WTC11 (cell line): ENCODE measurements around the gene NCF4. TPM values are rescaled to one million over a fixed set of nuclear protein-coding genes. Genes with fewer than 3 reads are reported as not detected.
A peak's percentile ranks its signal among the peaks of the same experiment; 100 is the strongest.

Source experiments
- ATAC-seq: fragments of 200-7000 bp; cut with Tn5 transposase; 2 replicates; pipeline ENCODE4 v1.10.0; 2021; ENCODE audit warnings: mild to moderate bottlenecking, moderate library complexity
- CTCF ChIA-PET: fragments of 300-600 bp; sonication (Branson Sonifier 250); formaldehyde crosslinking; loops from one replicate; lab custom pipeline; 2021; ENCODE audit warnings: antibody characterized with exemption; lab: Charles Lee
- POLR2A ChIA-PET: fragments of 350-600 bp; sonication (Branson Sonifier 250); formaldehyde crosslinking; loops from one replicate; lab custom pipeline; 2021; ENCODE audit warnings: antibody characterized with exemption; lab: Charles Lee
- DNase-seq: peaks from one replicate; pipeline ENCODE4 v3.0.0; 2021; ENCODE audit warnings: low spot score
- H3K27ac Mint-ChIP-seq: 2 replicates; pipeline ENCODE4 v1.8.0; 2021; ENCODE audit warnings: mixed read lengths
- H3K27me3 Mint-ChIP-seq: 2 replicates; pipeline ENCODE4 v1.8.0; 2021; ENCODE audit warnings: low read depth, mild to moderate bottlenecking, moderate library complexity, mixed read lengths
- H3K36me3 Mint-ChIP-seq: 2 replicates; pipeline ENCODE4 v1.8.0; 2021; ENCODE audit warnings: mixed read lengths
- H3K4me1 Mint-ChIP-seq: 2 replicates; pipeline ENCODE4 v1.8.0; 2022; ENCODE audit warnings: mixed read lengths
- H3K4me3 Mint-ChIP-seq: 2 replicates; pipeline ENCODE4 v1.8.0; 2021; ENCODE audit warnings: mild to moderate bottlenecking, moderate library complexity, mixed read lengths
- H3K9me3 Mint-ChIP-seq: 2 replicates; pipeline ENCODE4 v1.8.0; 2021; ENCODE audit warnings: mixed read lengths
- ARID4B ChIP-seq: sonication (generic); formaldehyde crosslinking; IDR thresholded peaks from 2 replicates; pipeline ENCODE4 v1.8.0; 2023; ENCODE audit warnings: missing genetic modification reagents, mild to moderate bottlenecking, borderline replicate concordance
- ATF2 ChIP-seq: sonication (generic); formaldehyde crosslinking; IDR thresholded peaks from 2 replicates; pipeline ENCODE4 v1.8.1; 2022; ENCODE audit warnings: low read depth, missing genetic modification reagents, borderline replicate concordance
- ATF3 ChIP-seq: sonication (generic); formaldehyde crosslinking; conservative IDR thresholded peaks from 2 replicates; pipeline ENCODE4 v1.8.1; 2022; ENCODE audit warnings: mild to moderate bottlenecking, missing genetic modification reagents
- CBFB ChIP-seq: sonication (generic); formaldehyde crosslinking; IDR thresholded peaks from 2 replicates; pipeline ENCODE4 v1.8.1; 2022; ENCODE audit warnings: mild to moderate bottlenecking, low read depth, missing genetic modification reagents
- CDX4 ChIP-seq: fragments of 250-450 bp; sonication (Bioruptor Pico); IDR thresholded peaks from 2 replicates; pipeline ENCODE4 v1.9.0; 2021; ENCODE audit warnings: moderate library complexity, mild to moderate bottlenecking, inconsistent platforms, borderline replicate concordance
- ETV6 ChIP-seq: sonication (generic); formaldehyde crosslinking; IDR thresholded peaks from 2 replicates; pipeline ENCODE4 v1.8.1; 2022; ENCODE audit warnings: mild to moderate bottlenecking, missing genetic modification reagents
- FOXP4 ChIP-seq: sonication (generic); formaldehyde crosslinking; IDR thresholded peaks from 2 replicates; pipeline ENCODE4 v1.8.0; 2022; ENCODE audit warnings: mild to moderate bottlenecking, missing genetic modification reagents
- GABPB1 ChIP-seq: sonication (generic); formaldehyde crosslinking; IDR thresholded peaks from 2 replicates; pipeline ENCODE4 v1.8.1; 2023; ENCODE audit warnings: mild to moderate bottlenecking, missing genetic modification reagents
- GTF2I ChIP-seq: fragments of 250-450 bp; sonication (Bioruptor Pico); conservative IDR thresholded peaks from 2 replicates; pipeline ENCODE4 v1.4.0; 2021; ENCODE audit warnings: mild to moderate bottlenecking
- IRF1 ChIP-seq: sonication (generic); formaldehyde crosslinking; IDR thresholded peaks from 2 replicates; pipeline ENCODE4 v1.8.0; 2023; ENCODE audit warnings: missing genetic modification reagents
- MAX ChIP-seq: sonication (generic); formaldehyde crosslinking; IDR thresholded peaks from 2 replicates; pipeline ENCODE4 v1.8.0; 2022; ENCODE audit warnings: mild to moderate bottlenecking, missing genetic modification reagents
- MXD4 ChIP-seq: fragments of 250-450 bp; sonication (Bioruptor Pico); IDR thresholded peaks from 2 replicates; pipeline ENCODE4 v1.8.0; 2021; ENCODE audit warnings: mild to moderate bottlenecking, moderate library complexity, borderline replicate concordance
- SP1 ChIP-seq: sonication (generic); formaldehyde crosslinking; conservative IDR thresholded peaks from 2 replicates; pipeline ENCODE4 v1.8.1; 2022; ENCODE audit warnings: missing genetic modification reagents
- TEAD4 ChIP-seq: sonication (generic); formaldehyde crosslinking; IDR thresholded peaks from 2 replicates; pipeline ENCODE4 v1.8.0; 2022; ENCODE audit warnings: mild to moderate bottlenecking, missing genetic modification reagents
- ZNF138 ChIP-seq: sonication (generic); formaldehyde crosslinking; conservative IDR thresholded peaks from 2 replicates; pipeline ENCODE4 v1.8.1; 2022; ENCODE audit warnings: mild to moderate bottlenecking, moderate library complexity, missing genetic modification reagents
- ZNF232 ChIP-seq: sonication (generic); formaldehyde crosslinking; IDR thresholded peaks from 2 replicates; pipeline ENCODE4 v1.8.0; 2022; ENCODE audit warnings: mild to moderate bottlenecking, missing genetic modification reagents
- ZNF423 ChIP-seq: fragments of 250-450 bp; sonication (Bioruptor Pico); IDR thresholded peaks from 2 replicates; pipeline ENCODE4 v2.1.2; 2022; ENCODE audit warnings: mild to moderate bottlenecking, moderate library complexity
- ZNF512 ChIP-seq: sonication (generic); formaldehyde crosslinking; IDR thresholded peaks from 2 replicates; pipeline ENCODE4 v1.8.1; 2022; ENCODE audit warnings: missing genetic modification reagents, borderline replicate concordance
- total RNA-seq: library from RNA; stranded (reverse); gene quantifications from 3 replicates; pipeline ENCODE4 v1.2.3, GENCODE V29; 2021

The NCF4 gene
- total RNA-seq, 1 experiment from 2014 or later = not detected

- TF ChIP-seq ARID4B (CRISPR knock-in tag) (no peak), GABPB1 (CRISPR knock-in tag) (no peak), SP1 (CRISPR knock-in tag) (no peak), ZNF138 (CRISPR knock-in tag) (no peak)
Observed at GRCh38 chr22:36867695-36868094, 6.9 kb downstream of the NCF4 start (continued).

GRCh38 chr22:36868546-36869181 lies 7.9 kb downstream of the NCF4 start:
- Mint-ChIP-seq H3K4me3 (no peak overlapping the region), H3K9me3 (peaks cover 11% of the 10 kb centered on the region), H3K27me3 (peaks cover 20% of the 10 kb centered on the region; the same call in 1 of the 2 replicates), H3K27ac (no peak overlapping the region), H3K4me1 (peaks cover 3% of the 10 kb centered on the region), H3K36me3 (no peaks in the 10 kb centered on the region)
- ChIA-PET POLR2A (no interaction called here), CTCF (interaction anchor here (0.6 to 2.4 kb wide), 4 partner anchors 13 to 109 kb away, joined by 3 to 11 read pairs (median 6); no protein-coding TSS in a partner anchor)
- DNase-seq (no peak), ATAC-seq (no peak)
- TF ChIP-seq CBFB (CRISPR knock-in tag) = no peak
- 0 out of 2 replicates have a peak, but pooled peaks have one; percentile 30 for TF ChIP-seq GTF2I (CRISPR knock-in tag)

GRCh38 chr22:36870250-36870649 lies 9.4 kb downstream of the NCF4 start:
- H3K9me3 Mint-ChIP-seq = peaks cover 11% of the 10 kb centered on the region
- H3K4me1 Mint-ChIP-seq = peaks cover 3% of the 10 kb centered on the region
- ATAC-seq (no peak), DNase-seq (no peak)
- ChIA-PET POLR2A (no interaction called here), CTCF (interaction anchor here (1.6 to 2.4 kb wide), 5 partner anchors 14 to 107 kb away, joined by 5 to 17 read pairs (median 11); no protein-coding TSS in a partner anchor)
- no peak overlapping the region for H3K4me3 Mint-ChIP-seq
- H3K27ac Mint-ChIP-seq = no peak overlapping the region
- peaks cover 20% of the 10 kb centered on the region; the same call in 1 of the 2 replicates for H3K27me3 Mint-ChIP-seq
- H3K36me3 Mint-ChIP-seq = no peaks in the 10 kb centered on the region
- no peak for TF ChIP-seq MAX (CRISPR knock-in tag)
- no peak for TF ChIP-seq FOXP4 (CRISPR knock-in tag)
- TF ChIP-seq IRF1 (CRISPR knock-in tag) = no peak
- no peak for TF ChIP-seq ZNF512
- no peak for TF ChIP-seq MXD4
- TF ChIP-seq ATF3 (CRISPR knock-in tag) = no peak
- no peak for TF ChIP-seq ATF2 (CRISPR knock-in tag)
- TF ChIP-seq ZNF232 (CRISPR knock-in tag) = no peak
- no peak for TF ChIP-seq ETV6 (CRISPR knock-in tag)
- TF ChIP-seq TEAD4 (CRISPR knock-in tag) = no peak
- no peak for TF ChIP-seq ZNF423 (CRISPR knock-in tag)
- no peak for TF ChIP-seq CDX4 (CRISPR knock-in tag)
- no peak for TF ChIP-seq GABPB1 (CRISPR knock-in tag)
